HepG2 (cell line): ENCODE data around the gene WNK4. TPM values are rescaled to one million over a fixed set of nuclear protein-coding genes. Genes with fewer than 3 reads are reported as not detected.
A peak's percentile ranks its signal among the peaks of the same experiment; 100 is the strongest.

Experiments
- CTCF ChIP-seq: sonication (generic); formaldehyde crosslinking; IDR thresholded peaks from 2 replicates; pipeline ENCODE4 v1.5.0; 2020; ENCODE audit warnings: mild to moderate bottlenecking, missing genetic modification reagents, moderate library complexity
- HNF4A ChIP-seq: sonication (generic); formaldehyde crosslinking; IDR thresholded peaks from 2 replicates; pipeline ENCODE4 v1.4.0; 2020; ENCODE audit warnings: missing genetic modification reagents
- HNF4G ChIP-seq, 2 experiments: sonication (generic) in 1 of 2; formaldehyde crosslinking in 1 of 2; IDR thresholded peaks; 2 replicates each; pipeline versions ENCODE4 v1.4.0 to v1.6.1; 2011 to 2020; ENCODE audit warnings: borderline replicate concordance in 2 of 2, low read depth in 2 of 2, mild to moderate bottlenecking in 2 of 2, low read length in 1 of 2, missing genetic modification reagents in 1 of 2, moderate library complexity in 1 of 2
- KDM3A ChIP-seq: IDR thresholded peaks from 2 replicates; pipeline ENCODE4 v1.6.1; 2018; ENCODE audit warnings: low read depth, missing compliant biosample characterization
- NBN ChIP-seq: fragments of 450-650 bp; conservative IDR thresholded peaks from 2 replicates; pipeline ENCODE4 v1.6.1; 2017
- NCOA1 ChIP-seq: sonication (generic); formaldehyde crosslinking; IDR thresholded peaks from 2 replicates; pipeline ENCODE4 v1.9.0; 2021; ENCODE audit warnings: missing genetic modification reagents
- PAX8 ChIP-seq: sonication (generic); formaldehyde crosslinking; IDR thresholded peaks from 2 replicates; pipeline ENCODE4 v1.8.0; 2022; ENCODE audit warnings: mild to moderate bottlenecking, missing genetic modification reagents, borderline replicate concordance
- TBX2 ChIP-seq: sonication (generic); formaldehyde crosslinking; IDR thresholded peaks from 2 replicates; pipeline ENCODE4 v1.5.0; 2020; ENCODE audit warnings: missing genetic modification reagents, mild to moderate bottlenecking, borderline replicate concordance
- THRA ChIP-seq: sonication (generic); formaldehyde crosslinking; IDR thresholded peaks from 2 replicates; pipeline ENCODE4 v1.4.0; 2020; ENCODE audit warnings: missing genetic modification reagents, borderline replicate concordance
- ZBTB7B ChIP-seq: sonication (generic); formaldehyde crosslinking; IDR thresholded peaks from 2 replicates; pipeline ENCODE4 v1.4.0; 2020; ENCODE audit warnings: missing genetic modification reagents
- ZNF17 ChIP-seq: sonication (generic); formaldehyde crosslinking; IDR thresholded peaks from 2 replicates; pipeline ENCODE4 v1.5.0; 2020; ENCODE audit warnings: mild to moderate bottlenecking, missing genetic modification reagents
- ZNF3 ChIP-seq: IDR thresholded peaks from 2 replicates; pipeline ENCODE4 v1.7.0; 2017; ENCODE audit warnings: inconsistent platforms
- ZNF383 ChIP-seq: sonication (generic); formaldehyde crosslinking; IDR thresholded peaks from 2 replicates; pipeline ENCODE4 v1.4.0; 2020; ENCODE audit warnings: missing genetic modification reagents, mild to moderate bottlenecking, borderline replicate concordance
- ZNF44 ChIP-seq: sonication (generic); formaldehyde crosslinking; IDR thresholded peaks from 2 replicates; pipeline ENCODE4 v1.5.1; 2020; ENCODE audit warnings: mild to moderate bottlenecking, missing genetic modification reagents
- ZNF558 ChIP-seq: sonication (generic); formaldehyde crosslinking; IDR thresholded peaks from 2 replicates; pipeline ENCODE4 v1.9.0; 2022; ENCODE audit warnings: mild to moderate bottlenecking, missing genetic modification reagents, borderline replicate concordance
- ZNF841 ChIP-seq: sonication (generic); formaldehyde crosslinking; IDR thresholded peaks from 2 replicates; pipeline ENCODE4 v1.8.1; 2023; ENCODE audit warnings: missing genetic modification reagents, borderline replicate concordance
- polyA plus RNA-seq, 8 experiments: library from polyadenylated mRNA; depleted of rRNA in 3 of 8; stranded (reverse) in 7 of 8; unstranded in 1 of 8; fragments of >200 nt; fragmentation: Illumina TruSeq in 4 of 8; extraction: Trizol in 4 of 8; gene quantifications; 2 replicates each; pipeline versions ENCODE4 v1.2.1 to v1.2.3, GENCODE V29; 2011 to 2016; ENCODE audit warnings: low read depth in 4 of 8, missing spikeins in 1 of 8, mixed read lengths in 1 of 8; ENCODE audit not compliant: insufficient read depth in 1 of 8
- total RNA-seq, 5 experiments: library from RNA; depleted of rRNA; stranded (reverse); fragments of >200 nt; fragmentation: Illumina TruSeq; extraction: Trizol; gene quantifications; 2 replicates each; pipeline ENCODE4 v1.2.3, GENCODE V29; 2016; ENCODE audit warnings: low read depth in 1 of 5
- TF ChIP-seq, protein P1 (sequence below): IDR thresholded peaks from 2 replicates; pipeline ENCODE4 v1.4.0; 2020; ENCODE audit warnings: mild to moderate bottlenecking, missing genetic modification reagents
- TF ChIP-seq, protein P2 (sequence below): sonication (generic); formaldehyde crosslinking; IDR thresholded peaks from 2 replicates; pipeline ENCODE4 v1.4.0; 2020; ENCODE audit warnings: mild to moderate bottlenecking, missing genetic modification reagents
- TF ChIP-seq, protein P3 (sequence below): IDR thresholded peaks from 2 replicates; pipeline ENCODE4 v1.6.1; 2016; ENCODE audit warnings: mild to moderate bottlenecking

WNK4 gene
- total and polyA plus RNA-seq, 2 of the 13 experiments (the other 11 are each of a cell fraction or from before 2014, with no cell fraction given) = 2.7 to 13.7 TPM

GRCh38 chr17:42744283-42744805 is 36.1 kb upstream of the WNK4 start (continued):
- TF ChIP-seq THRA (CRISPR knock-in tag) (no peak), NBN (no peak), ZNF17 (CRISPR knock-in tag) (no peak), ZNF383 (CRISPR knock-in tag) (no peak), ZNF841 (CRISPR knock-in tag) (no peak), ZNF3 (CRISPR knock-in tag) (no peak), HNF4A (CRISPR knock-in tag) (peak; percentile 42), NCOA1 (no peak), CTCF (CRISPR knock-in tag) (peak; percentile 54), HNF4G (IDR thresholded peaks at IDR 0.05; ENCODE audit: borderline replicate concordance, low read depth, low read length) (peak; percentile 53; the same call in 1 of the 2 replicates), HNF4G (CRISPR knock-in tag; IDR thresholded peaks at IDR 0.05; ENCODE audit: borderline replicate concordance, low read depth) (no peak; the same call in 1 of the 2 replicates), KDM3A (no peak), TBX2 (CRISPR knock-in tag) (no peak), ZNF558 (no peak), ZNF44 (CRISPR knock-in tag) (peak; percentile 59; the same call in 1 of the 2 replicates), ZBTB7B (CRISPR knock-in tag) (peak; percentile 41; the same call in 1 of the 2 replicates), PAX8 (CRISPR knock-in tag) (no peak)
- TF ChIP-seq, protein P1, sequence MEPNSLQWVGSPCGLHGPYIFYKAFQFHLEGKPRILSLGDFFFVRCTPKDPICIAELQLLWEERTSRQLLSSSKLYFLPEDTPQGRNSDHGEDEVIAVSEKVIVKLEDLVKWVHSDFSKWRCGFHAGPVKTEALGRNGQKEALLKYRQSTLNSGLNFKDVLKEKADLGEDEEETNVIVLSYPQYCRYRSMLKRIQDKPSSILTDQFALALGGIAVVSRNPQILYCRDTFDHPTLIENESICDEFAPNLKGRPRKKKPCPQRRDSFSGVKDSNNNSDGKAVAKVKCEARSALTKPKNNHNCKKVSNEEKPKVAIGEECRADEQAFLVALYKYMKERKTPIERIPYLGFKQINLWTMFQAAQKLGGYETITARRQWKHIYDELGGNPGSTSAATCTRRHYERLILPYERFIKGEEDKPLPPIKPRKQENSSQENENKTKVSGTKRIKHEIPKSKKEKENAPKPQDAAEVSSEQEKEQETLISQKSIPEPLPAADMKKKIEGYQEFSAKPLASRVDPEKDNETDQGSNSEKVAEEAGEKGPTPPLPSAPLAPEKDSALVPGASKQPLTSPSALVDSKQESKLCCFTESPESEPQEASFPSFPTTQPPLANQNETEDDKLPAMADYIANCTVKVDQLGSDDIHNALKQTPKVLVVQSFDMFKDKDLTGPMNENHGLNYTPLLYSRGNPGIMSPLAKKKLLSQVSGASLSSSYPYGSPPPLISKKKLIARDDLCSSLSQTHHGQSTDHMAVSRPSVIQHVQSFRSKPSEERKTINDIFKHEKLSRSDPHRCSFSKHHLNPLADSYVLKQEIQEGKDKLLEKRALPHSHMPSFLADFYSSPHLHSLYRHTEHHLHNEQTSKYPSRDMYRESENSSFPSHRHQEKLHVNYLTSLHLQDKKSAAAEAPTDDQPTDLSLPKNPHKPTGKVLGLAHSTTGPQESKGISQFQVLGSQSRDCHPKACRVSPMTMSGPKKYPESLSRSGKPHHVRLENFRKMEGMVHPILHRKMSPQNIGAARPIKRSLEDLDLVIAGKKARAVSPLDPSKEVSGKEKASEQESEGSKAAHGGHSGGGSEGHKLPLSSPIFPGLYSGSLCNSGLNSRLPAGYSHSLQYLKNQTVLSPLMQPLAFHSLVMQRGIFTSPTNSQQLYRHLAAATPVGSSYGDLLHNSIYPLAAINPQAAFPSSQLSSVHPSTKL (CRISPR knock-in tag) = peak; percentile 9; the same call in 1 of the 2 replicates
- TF ChIP-seq, protein P2, sequence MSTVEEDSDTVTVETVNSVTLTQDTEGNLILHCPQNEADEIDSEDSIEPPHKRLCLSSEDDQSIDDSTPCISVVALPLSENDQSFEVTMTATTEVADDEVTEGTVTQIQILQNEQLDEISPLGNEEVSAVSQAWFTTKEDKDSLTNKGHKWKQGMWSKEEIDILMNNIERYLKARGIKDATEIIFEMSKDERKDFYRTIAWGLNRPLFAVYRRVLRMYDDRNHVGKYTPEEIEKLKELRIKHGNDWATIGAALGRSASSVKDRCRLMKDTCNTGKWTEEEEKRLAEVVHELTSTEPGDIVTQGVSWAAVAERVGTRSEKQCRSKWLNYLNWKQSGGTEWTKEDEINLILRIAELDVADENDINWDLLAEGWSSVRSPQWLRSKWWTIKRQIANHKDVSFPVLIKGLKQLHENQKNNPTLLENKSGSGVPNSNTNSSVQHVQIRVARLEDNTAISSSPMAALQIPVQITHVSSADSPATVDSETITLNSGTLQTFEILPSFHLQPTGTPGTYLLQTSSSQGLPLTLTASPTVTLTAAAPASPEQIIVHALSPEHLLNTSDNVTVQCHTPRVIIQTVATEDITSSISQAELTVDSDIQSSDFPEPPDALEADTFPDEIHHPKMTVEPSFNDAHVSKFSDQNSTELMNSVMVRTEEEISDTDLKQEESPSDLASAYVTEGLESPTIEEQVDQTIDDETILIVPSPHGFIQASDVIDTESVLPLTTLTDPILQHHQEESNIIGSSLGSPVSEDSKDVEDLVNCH (CRISPR knock-in tag) = no peak
- TF ChIP-seq, protein P3, sequence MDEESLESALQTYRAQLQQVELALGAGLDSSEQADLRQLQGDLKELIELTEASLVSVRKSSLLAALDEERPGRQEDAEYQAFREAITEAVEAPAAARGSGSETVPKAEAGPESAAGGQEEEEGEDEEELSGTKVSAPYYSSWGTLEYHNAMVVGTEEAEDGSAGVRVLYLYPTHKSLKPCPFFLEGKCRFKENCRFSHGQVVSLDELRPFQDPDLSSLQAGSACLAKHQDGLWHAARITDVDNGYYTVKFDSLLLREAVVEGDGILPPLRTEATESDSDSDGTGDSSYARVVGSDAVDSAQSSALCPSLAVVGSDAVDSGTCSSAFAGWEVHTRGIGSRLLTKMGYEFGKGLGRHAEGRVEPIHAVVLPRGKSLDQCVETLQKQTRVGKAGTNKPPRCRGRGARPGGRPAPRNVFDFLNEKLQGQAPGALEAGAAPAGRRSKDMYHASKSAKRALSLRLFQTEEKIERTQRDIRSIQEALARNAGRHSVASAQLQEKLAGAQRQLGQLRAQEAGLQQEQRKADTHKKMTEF (CRISPR knock-in tag) = no peak; the same call in 1 of the 2 replicates
